HG02571 (cell line): Measurements from ENCODE around the gene PTCSC3.
"Not testable (repeated sequence)": the region's sequence is repeated elsewhere in the genome, so short reads cannot be mapped to it uniquely, and the experiment has no call there.

Experiments used
- ATAC-seq: cut with Tn5 transposase; IDR thresholded peaks from one replicate; pipeline ENCODE4 v1.9.1; 2021; ENCODE audit warnings: mild to moderate bottlenecking, moderate library complexity; ENCODE audit not compliant: unreplicated experiment

Gene PTCSC3

GRCh38 chr14:36174767-36175424 is 1.6 kb downstream of the PTCSC3 start:
- ATAC-seq = no peak

DNA sequence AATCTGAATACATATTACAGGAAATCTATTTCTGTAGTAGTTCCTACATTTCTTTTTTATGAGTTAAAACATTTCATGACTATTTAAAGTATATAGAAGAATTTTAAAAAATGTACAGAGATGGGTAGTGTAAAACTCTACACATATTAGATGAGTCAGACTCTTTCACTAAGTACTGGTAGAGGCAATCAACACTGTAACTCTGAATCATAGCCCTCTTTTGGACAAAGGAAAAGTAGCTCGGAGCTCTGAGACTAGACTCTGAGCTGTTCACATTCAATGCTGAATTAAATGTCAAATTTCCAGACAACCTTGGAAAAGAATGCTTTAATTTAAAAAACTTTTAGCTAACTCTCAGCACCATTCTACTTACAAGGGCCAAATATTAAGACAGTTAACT is 3.4 kb downstream of the PTCSC3 start:
- no peak for ATAC-seq

DNA sequence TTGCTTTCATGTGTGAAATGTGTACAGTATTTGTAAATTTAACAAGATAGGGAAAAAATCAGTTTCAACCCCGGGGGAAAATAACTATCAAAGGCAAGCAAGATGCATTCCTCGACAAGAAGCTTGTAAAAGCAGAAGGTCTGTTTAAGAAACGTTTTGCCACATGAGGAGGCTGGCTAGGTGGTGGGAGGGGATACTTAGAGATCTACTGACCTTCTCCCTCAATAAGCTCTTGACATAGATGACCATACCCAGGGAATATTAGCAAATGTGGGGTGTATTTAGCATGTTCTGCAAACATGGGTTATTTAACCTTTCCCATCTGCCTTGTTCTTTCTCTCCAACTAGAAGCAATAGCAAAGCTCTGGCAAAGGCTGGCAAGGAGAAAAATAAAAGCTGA is 4.9 kb downstream of the PTCSC3 start:
- ATAC-seq = no peak

DNA sequence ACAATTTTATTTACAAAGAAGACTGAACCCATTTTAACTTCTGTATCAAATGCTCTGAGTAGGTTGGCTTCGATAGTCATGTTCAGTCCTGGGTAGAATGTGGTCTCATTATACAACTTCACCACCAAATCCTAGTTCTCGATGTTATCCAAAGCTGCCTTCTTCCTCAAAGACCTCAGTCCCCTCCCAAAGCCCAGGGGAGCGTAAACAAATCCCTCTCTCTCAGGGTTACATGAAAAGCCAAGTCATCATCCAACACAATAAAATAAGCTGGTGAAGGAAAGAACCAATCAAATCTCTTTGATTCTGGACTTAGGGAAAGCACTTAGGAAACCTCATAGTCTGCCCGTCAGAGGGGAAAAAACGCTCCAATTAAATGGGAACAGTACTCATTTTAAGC is 9.1 kb downstream of the PTCSC3 start:
- ATAC-seq = no peak

- ATAC-seq = no peak
Measured at GRCh38 chr14:36163451-36163850, 13.1 kb downstream of the PTCSC3 start.

- ATAC-seq = no peak
Measured at GRCh38 chr14:36162267-36162666, 14.3 kb downstream of the PTCSC3 start.

- no peak for ATAC-seq
Measured at GRCh38 chr14:36161776-36162175, 14.7 kb downstream of the PTCSC3 start.

- ATAC-seq = no peak
Measured at GRCh38 chr14:36151335-36151734, 25.2 kb downstream of the PTCSC3 start.

DNA sequence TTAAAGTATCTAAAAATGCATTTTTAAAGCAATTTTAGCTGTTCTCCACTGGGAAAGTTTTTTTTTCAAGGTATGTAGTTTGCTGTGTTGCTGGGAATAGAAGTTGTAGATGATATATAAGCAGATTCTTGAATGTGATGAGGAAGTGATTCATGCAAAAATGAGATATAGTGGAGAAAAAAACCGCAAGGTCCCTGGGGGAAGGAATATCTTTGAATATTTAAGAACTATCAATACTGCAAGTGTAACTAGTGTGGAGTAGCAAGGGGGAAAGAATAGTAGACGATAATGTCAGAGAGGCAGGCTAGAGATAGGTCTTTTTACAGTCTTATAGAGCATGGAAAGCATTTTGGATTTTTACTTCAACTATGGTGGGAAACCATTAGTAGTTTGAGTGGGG is 42.5 kb downstream of the PTCSC3 start:
- ATAC-seq = no peak

DNA sequence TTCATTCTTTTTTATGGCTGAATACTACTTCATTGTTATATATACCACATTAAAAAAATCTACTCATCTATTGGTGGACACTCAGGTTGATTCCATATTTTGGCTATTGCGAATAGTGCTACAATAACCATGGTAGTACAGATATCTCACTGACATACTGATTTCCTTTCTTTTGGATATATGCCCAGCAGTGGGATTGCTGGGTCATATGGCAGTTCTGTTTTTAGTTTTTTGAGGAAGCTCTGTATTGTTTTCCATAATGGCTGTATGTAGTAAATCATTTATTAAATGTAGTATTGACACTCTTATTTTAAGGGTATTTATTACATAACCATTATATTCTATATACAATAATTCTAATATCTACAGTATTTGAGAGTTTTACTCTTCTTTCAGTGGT is 43.7 kb downstream of the PTCSC3 start:
- no peak for ATAC-seq

- no peak for ATAC-seq
Measured at GRCh38 chr14:36130186-36130585, 46.3 kb downstream of the PTCSC3 start.

- no peak for ATAC-seq
Measured at GRCh38 chr14:36129181-36129580, 47.3 kb downstream of the PTCSC3 start.

- no peak for ATAC-seq
Measured at GRCh38 chr14:36113341-36113740, 63.2 kb downstream of the PTCSC3 start.

DNA sequence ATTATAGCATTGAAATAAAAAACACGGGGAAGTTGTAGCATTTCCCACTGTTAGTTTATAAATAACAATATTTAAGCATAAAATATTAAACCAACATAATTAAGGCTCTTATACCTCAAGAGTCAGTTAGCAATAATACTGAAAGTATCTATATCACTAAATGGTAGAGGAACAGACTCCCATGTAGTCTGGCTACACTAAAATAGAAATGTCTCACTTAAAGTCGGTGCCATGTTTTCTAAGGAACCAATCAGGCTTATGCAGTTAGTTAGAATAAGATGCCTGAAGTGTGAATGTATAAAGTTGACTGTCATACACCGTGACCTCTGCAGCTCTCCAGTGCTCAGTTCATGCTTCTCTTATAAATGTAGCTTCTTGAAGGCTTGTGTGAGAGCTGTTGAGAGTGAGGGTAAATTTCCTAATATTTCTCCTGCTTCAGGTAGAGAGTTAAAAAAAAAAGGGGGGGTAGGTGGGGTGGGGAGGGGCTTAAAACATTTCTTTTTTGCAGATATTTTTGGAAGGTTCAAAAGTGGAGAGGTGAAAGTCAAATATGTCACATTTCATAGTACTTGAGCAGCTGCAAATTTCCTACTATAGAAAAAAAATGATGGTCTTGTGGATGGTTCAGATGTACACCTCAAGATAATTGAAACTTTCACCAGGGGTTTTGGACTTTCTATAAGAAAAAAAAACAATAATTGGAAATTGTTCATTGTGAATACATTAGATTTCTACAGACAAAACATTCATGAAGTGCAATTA is 64.5 kb downstream of the PTCSC3 start:
- no peak for ATAC-seq

- no peak for ATAC-seq
Measured at GRCh38 chr14:36105401-36105800, 71.1 kb downstream of the PTCSC3 start.

DNA sequence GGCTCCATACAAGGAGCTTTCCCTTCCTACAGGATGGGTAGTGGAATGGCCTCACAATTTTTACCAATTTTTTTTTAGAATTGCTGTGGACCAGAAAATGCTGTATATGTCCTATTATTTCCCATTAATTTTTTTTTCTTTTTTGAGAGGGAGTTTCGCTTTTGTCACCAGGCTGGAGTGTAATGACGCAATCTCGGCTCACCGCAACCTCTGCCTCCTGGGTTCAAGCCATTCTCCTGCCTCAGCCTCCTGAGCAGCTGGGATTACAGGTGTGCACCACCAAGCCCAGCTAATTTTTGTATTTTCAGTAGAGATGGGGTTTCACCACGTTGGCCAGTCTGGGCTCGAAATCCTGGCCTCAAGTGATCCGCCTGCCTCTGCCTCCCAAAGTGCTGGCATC is 72.3 kb downstream of the PTCSC3 start:
- ATAC-seq = not testable (repeated sequence)

GRCh38 chr14:36099619-36100018 is 76.9 kb downstream of the PTCSC3 start:
- no peak for ATAC-seq

DNA sequence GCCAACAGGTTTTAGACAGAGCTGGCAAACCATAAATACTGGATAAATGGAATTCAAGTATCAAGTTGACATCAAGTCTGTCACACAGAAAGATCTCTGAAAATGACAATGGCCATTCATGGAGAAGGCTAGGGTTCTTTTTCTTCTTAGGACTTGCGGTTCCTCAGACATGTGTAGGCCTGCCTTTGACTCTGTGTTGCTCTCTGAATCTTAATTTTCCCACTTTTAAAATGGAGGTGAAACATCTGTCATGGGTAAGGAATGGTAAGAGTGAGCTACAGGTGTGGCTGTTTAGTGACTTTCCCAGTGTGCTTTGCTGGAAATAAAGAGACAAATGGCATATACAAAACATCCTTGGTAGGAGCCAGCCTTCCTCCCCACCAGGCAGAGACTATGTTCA is 79.2 kb downstream of the PTCSC3 start:
- ATAC-seq = no peak

- ATAC-seq = no peak
Measured at GRCh38 chr14:36096090-36096489, 80.4 kb downstream of the PTCSC3 start.

- ATAC-seq = no peak
Measured at GRCh38 chr14:36094963-36095362, 81.6 kb downstream of the PTCSC3 start.

- no peak for ATAC-seq
Measured at GRCh38 chr14:36091096-36091495, 85.4 kb downstream of the PTCSC3 start.

DNA sequence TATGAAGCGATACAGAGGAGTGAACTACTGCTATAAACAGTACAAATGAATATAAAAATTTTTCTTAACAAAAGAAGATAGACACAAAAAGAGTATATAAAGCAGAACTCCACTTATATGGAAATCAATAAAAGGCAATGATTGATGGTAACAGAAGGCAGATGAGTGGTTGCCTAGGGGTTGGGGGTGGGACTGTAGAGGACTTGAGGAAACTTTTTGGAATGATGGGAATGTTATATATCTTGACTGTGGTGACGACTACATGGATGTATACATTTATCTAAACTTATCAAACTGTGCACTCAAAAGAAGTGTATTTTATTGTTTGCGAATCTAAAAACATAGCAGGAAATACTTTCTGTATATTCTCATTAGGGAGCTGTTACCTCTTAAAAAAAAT is 89.1 kb downstream of the PTCSC3 start:
- no peak for ATAC-seq
